HG03565 (cell line): Measurements from ENCODE around the gene FAT1.

ENCODE experiments used
- ATAC-seq: cut with Tn5 transposase; IDR thresholded peaks from one replicate; pipeline ENCODE4 v1.9.1; 2021; ENCODE audit warnings: mild to moderate bottlenecking, moderate library complexity; ENCODE audit not compliant: unreplicated experiment

The FAT1 gene

GRCh38 chr4:186725469-186726425, 2.1 kb upstream of the FAT1 start:
- no peak for ATAC-seq

- ATAC-seq: no peak
Measured at GRCh38 chr4:186724864-186725468, 1.3 kb upstream of the FAT1 start.

GRCh38 chr4:186724058-186724863, 605 bp upstream of the FAT1 start:
- ATAC-seq: no peak

DNA sequence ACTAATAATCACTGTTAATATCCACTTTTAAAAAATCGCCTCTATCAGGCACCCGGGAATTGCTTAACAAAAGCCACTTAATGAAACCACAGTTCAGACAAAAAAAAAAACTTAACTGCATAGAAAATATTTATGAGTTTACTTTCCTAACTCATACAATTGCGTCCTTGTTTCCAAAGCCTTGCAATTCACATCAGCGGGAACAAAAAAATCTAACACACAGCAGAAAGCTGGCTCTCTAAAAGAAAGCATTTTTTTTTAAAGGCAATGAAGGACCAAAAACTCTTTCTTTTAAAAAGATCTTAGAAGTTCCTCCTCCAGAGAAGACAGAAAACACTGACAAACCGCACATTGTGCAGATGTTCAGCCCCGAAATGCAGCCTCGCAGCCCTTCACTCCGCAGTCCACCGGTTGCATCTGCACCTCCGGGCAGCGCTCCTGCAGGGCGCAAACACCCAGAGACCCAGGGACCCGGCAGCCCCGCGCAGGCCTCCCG, 812 bp downstream of the FAT1 start:
- ATAC-seq: no peak

DNA sequence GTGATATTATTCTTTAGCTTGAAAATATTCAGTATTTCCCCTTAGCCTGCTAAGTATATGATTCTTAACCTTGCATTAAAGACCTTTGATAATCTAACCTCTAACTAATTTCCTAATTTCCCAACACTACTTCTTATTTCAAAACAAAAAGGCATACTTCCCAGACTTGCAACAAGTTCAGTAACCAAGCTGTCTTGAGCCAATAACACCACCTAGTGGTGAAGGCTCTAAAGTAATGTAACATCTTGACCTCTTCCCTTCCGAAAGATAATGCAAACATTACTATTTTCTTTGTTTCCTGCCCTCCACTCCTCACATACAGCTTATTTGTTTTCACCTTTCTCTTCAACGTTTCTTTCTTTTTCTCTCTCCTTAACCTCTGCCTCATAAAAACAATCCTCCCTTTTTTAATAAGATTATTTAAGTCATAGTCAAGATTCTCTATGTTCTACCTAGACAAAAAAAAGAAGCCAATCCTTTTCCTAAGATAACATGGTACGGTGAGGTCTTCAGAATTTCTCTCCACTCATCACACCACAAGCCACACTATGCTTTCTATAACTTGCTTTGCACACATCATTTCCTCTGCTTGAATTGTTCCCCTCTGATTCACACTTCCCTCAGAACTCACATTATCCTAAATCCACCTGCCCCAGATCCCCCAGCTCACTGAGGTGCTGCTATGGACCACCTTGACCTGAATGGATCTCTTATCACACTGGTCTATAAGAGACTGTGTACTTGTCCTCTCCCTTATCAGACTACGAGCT, 3.5 kb downstream of the FAT1 start:
- no peak for ATAC-seq

DNA sequence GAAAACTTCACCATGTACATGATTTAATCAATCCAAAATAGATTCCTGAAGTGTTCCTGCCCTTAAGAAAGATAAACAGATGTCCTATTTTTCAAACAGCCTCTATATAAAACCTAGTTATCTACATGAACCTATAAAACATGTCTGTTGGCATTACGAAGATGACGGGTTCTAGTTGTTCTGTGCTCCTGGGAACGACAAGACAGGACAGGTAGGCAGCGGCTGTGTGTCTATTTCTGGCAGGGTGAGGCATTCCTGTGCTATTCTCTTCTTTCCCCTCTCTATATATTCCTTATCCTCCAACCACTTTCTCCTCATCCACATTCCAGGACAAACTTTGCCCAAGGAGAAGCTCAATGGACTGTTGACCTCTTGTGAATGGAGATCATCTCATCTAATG, 6.1 kb downstream of the FAT1 start:
- ATAC-seq: no peak

DNA sequence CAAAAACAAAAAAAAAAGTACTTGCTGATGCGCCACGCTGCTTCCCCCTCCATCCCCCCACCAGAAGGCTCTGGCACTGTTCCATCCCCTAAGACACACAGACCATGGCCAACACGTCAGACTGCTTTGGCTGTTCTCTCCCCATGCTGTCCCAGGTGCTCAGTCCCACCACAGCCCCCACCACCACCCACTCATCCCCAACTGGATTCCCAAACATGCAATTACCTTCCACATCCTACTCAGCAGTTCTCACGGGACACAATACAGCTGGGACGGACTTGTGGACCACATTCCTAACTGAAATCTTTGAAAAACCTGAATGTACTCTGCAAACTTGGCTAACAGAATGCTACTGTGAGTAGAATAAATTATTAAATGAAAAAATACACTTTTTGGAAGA, 8.6 kb downstream of the FAT1 start:
- no peak for ATAC-seq

DNA sequence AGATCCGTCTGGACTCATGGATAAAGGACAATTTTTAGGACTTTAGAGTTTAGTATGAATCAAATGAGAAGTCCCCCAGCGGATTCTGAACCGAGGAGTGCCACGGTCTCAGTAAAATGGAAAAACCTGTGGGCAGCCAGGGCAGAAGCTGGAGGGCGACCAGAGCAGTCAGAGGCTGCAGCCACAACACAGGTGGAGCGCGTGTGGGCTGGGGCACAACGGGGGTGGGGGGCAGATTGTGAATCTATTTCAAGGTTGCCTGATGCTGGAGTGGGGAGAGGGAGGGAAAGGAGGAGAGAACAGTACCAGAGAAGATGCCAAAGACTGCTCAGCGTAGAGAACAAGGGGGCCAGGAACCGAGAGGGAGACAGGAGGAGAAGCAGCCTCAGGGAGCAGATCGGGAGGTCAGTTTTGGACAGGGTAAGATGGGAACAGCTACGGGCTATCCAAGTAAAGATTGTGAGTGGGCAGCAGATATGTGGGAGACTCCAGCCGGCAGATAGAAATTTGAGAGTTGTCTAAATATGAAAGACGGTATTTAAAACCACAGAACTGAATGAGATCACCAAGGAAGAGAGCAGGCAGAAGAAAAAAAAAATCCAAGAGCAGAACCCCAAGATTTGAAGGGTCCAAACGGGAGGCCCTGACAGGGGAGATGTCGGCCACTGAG, 9.5 kb downstream of the FAT1 start:
- ATAC-seq: no peak

DNA sequence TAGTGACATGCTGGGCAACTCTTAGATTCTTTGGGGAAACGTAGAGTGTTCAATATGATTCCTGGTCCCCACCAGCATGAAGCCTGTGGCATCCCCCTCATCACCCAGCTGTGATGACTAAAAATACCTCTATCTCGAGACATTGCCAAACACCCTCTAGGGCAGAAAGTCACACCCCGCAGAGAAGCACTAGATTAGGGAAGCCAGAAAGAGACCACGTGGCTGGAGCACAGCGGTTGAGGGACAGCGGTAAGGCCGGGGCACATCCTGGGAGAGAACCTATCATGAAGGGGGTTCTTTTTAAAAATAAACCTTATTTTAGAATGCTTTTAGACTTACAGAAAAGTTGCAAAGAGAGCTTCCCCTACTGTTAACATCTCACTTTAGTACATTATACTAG, 11.0 kb downstream of the FAT1 start:
- ATAC-seq: no peak

DNA sequence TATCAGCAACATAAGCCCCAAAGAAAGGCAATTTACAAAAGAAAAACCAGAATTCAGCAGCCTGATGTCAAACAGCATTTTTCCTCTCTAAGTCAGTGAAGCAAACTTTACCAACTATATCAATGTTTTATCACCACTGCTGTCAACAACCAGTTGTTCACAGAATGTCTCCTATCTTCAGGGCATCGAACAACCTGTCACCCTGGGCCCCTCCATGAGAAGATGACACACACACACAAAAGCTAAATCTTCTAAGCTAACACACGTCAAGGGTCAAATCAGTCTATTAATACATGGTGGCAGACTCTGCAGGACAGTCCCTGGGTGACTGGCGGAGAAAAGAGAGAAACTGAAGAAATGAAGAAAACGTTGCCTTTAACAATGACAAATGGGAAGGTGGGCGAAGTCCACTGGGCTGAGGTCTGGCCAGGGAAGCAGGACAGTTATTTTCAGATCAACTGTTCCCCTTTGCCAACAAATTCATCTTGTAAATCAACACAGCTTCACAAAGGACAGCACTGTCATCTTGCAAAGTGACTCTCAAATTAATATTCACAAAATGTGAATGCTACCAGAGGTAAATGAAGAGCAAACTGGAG, 13.0 kb downstream of the FAT1 start:
- ATAC-seq: no peak

GRCh38 chr4:186709517-186709916, 14.1 kb downstream of the FAT1 start:
- ATAC-seq: no peak

- ATAC-seq: no peak
Measured at GRCh38 chr4:186708554-186708953, 15.1 kb downstream of the FAT1 start.

DNA sequence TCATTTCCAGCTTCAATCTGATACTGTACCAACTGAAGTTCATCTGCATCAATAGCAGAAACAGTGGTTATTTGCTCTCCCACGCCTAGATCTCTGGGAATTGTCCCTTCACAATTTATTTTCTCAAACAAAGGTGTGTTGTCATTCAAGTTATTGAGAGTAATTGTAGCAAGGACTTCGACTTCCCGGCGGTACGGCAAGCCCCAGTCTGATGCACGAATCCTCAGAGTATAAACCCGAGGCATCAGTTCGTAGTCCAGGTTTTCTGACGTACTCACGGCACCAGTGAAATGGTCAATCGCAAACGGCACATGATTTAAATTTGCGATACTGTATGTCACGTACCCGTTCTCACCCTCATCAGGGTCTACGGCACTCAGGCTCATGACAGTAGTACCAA, 15.7 kb downstream of the FAT1 start:
- ATAC-seq: no peak

DNA sequence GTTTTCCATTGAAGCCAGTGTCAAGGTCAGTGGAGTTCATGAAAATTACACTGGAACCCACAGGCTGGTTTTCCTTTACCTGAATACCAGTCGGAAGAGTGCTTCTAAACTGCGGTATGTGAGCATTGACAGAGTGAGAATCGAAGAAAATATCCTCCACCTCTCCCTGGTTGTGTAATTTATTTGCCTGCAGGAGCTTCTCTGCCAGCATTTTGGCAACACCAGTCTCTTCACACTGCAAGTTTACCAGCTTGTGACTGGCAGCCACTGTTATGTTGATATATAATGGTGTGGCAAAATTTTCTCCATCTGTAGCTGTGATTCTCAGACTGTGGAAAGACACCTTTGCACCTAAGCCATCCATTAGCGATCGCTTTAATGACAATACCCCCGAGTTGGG, 16.1 kb downstream of the FAT1 start:
- no peak for ATAC-seq

DNA sequence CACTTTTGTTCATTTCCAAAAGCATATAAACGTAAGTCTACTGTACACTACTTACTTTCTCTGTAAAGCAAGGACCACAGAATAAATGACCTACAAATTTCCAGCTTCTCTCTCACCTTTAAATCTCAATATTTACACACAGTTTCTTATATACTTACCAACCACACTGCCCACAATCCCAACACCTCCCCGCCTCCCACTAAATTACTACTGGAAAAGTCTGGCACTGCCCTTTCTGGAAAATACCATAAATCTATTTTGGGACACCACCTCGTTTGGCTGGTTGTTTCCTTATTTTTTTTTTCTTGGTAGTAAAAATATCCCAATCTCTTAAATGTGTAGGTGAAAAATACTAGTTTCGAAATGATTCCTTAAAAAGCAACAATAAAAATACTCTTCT, 19.6 kb downstream of the FAT1 start:
- no peak for ATAC-seq

GRCh38 chr4:186703510-186703909, 20.1 kb downstream of the FAT1 start:
- ATAC-seq: no peak

DNA sequence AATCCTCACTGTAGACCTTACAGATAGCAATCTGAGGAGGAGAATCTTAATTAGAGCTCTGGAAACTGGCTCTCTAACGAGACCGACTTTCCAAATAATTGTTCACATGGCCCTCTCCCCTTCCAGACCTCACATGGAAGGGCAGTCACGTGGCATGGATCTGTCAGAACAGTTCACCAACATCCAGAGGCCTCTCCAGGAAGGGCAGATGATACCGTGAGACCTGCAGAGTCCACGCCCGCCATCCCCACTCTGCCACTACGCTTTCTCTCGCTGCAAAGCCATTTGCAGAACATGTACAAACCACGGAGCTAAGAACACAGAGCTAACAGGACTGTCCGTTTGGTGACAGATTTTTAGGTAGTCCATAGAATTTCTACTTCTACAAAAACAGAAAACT, 20.7 kb downstream of the FAT1 start:
- no peak for ATAC-seq

DNA sequence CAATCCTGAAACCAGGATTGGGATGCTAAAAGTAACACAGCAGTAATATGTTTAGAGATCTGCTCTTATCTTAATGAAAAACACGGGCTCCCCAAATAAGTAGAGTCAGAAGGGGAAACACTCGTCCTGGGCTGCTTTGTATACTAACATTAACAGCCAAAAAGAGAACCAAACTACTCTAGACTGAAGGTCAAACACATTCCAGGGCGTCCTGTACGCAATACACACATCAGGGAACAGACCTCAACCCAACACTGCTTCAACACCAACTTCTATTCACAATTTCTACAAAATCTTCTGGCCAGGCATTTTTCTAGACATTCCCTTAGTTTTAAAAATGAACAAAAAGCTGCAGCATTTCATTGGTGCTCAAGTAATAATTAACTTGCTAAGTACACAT, 21.4 kb downstream of the FAT1 start:
- ATAC-seq: no peak

DNA sequence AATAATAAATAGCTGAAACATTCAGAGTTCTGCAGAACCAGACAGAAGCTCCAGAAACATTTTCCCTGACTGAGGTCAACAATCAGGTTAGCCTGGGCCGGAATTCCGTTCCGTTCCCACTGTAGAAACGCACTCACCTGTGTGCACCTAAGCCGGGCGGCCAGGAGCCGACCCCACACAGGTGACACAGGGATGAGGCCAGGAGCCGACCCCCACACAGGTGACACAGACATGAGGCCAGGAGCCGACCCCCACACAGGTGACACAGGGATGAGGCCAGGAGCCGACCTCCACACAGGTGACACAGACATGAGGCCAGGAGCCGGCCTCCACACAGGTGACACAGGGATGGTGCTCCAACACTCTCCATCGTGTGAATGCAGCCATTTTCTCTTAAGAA, 21.9 kb downstream of the FAT1 start:
- ATAC-seq: no peak

GRCh38 chr4:186701273-186701672, 22.4 kb downstream of the FAT1 start:
- no peak for ATAC-seq
